GM12878 (cell line): ENCODE measurements around the gene MAGEA2. TPM values are rescaled to one million over a fixed set of nuclear protein-coding genes. Genes with fewer than 3 reads are reported as not detected.

Experiments
- ATAC-seq: fragments of 200-7000 bp; cut with Tn5 transposase; 3 replicates; pipeline ENCODE4 v1.9.1; 2020; ENCODE audit warnings: mild to moderate bottlenecking, moderate library complexity
- BruUV-seq: library from RNA; stranded (reverse); fragments of 400-500 nt; replicated peaks from 2 replicates; lab custom pipeline; 2021; lab: Mats Ljungman, UMichigan
- CTCF ChIA-PET: fragments of 300-600 bp; sonication (Branson Sonifier 250); formaldehyde crosslinking; extraction: SDS; loops from one replicate; lab custom pipeline; 2021; ENCODE audit warnings: inconsistent platforms; lab: Yijun Ruan, JAX
- POLR2A ChIA-PET: fragments of 350-600 bp; formaldehyde crosslinking; extraction: SDS; loops from one replicate; lab custom pipeline; 2021; ENCODE audit warnings: inconsistent platforms; lab: Charles Lee
- RAD21 ChIA-PET: fragments of 300-600 bp; sonication (Branson Sonifier 250); formaldehyde crosslinking; loops from one replicate; lab custom pipeline; 2023; ENCODE audit warnings: antibody characterized with exemption; ENCODE audit not compliant: unreplicated experiment; lab: Charles Lee
- SMC1A ChIA-PET: fragments of 300-600 bp; sonication (Branson Sonifier 250); formaldehyde crosslinking; loops from one replicate; lab custom pipeline; 2023; ENCODE audit not compliant: unreplicated experiment, uncharacterized antibody; lab: Charles Lee
- DNase-seq: peaks from one replicate; pipeline ENCODE4 v3.0.0-alpha.2; 2011; ENCODE audit warnings: low read depth, low spot score
- FAIRE-seq: peaks from 3 replicates; lab custom pipeline; 2011; peaks lifted over from hg19 to GRCh38; lab: Jason Lieb, UNC
- H2AFZ ChIP-seq: 2 replicates; pipeline ENCODE4 v1.6.0; 2011; ENCODE audit warnings: low read depth, low read length, control low read depth; ENCODE audit not compliant: control insufficient read depth
- H3K27ac ChIP-seq: 2 replicates; pipeline ENCODE4 v1.5.1; 2011; ENCODE audit warnings: control low read depth; ENCODE audit not compliant: control insufficient read depth, insufficient read depth
- H3K27me3 ChIP-seq, 2 experiments: replicated peaks in 1 of 2; 2 replicates each; pipeline versions ENCODE4 v1.6.0 to v1.6.1; 2011; ENCODE audit warnings: low read length in 1 of 2; ENCODE audit not compliant: control insufficient read depth in 2 of 2, insufficient read depth in 2 of 2
- H3K36me3 ChIP-seq, 2 experiments: 2 replicates each; pipeline ENCODE4 v1.5.1; 2011; ENCODE audit warnings: low read length in 1 of 2; ENCODE audit not compliant: control insufficient read depth in 2 of 2, insufficient read depth in 2 of 2
- H3K4me1 ChIP-seq: 2 replicates; pipeline ENCODE4 v1.6.1; 2011; ENCODE audit warnings: mild to moderate bottlenecking, low read length, moderate library complexity, mixed read lengths; ENCODE audit not compliant: control insufficient read depth, insufficient read depth
- H3K4me2 ChIP-seq: 2 replicates; pipeline ENCODE4 v1.6.0; 2011; ENCODE audit warnings: control low read depth; ENCODE audit not compliant: control insufficient read depth, insufficient read depth
- H3K4me3 ChIP-seq: fragments of 200-600 bp; sonication (generic); 2 replicates; pipeline ENCODE4 v1.5.1; 2016
- H3K79me2 ChIP-seq: 2 replicates; pipeline ENCODE4 v1.6.0; 2011; ENCODE audit warnings: low read length; ENCODE audit not compliant: control insufficient read depth, insufficient read depth
- H3K9ac ChIP-seq: 2 replicates; pipeline ENCODE4 v1.8.0; 2011; ENCODE audit warnings: low read length, control low read depth, mixed read lengths; ENCODE audit not compliant: control insufficient read depth, insufficient read depth
- H3K9me3 ChIP-seq: replicated peaks from 3 replicates; pipeline ENCODE4 v1.5.1; 2011; ENCODE audit warnings: mild to moderate bottlenecking, low read length; ENCODE audit not compliant: control insufficient read depth, insufficient read depth
- H4K20me1 ChIP-seq: 2 replicates; pipeline ENCODE4 v1.6.0; 2011; ENCODE audit not compliant: control insufficient read depth, insufficient read depth
- CHD4 ChIP-seq: fragments of 200-600 bp; sonication (generic); IDR thresholded peaks from 2 replicates; pipeline ENCODE4 v1.6.1; 2016; ENCODE audit warnings: mild to moderate bottlenecking
- CTCF ChIP-seq, 3 experiments: IDR thresholded peaks in 2 of 3; conservative IDR thresholded peaks in 1 of 3; 2 replicates each; pipeline ENCODE4 v1.5.1; 2011; ENCODE audit warnings: low read depth in 3 of 3, low read length in 3 of 3, mild to moderate bottlenecking in 3 of 3, control low read depth in 2 of 3, moderate library complexity in 2 of 3, inconsistent platforms in 1 of 3, mixed read lengths in 1 of 3; ENCODE audit not compliant: control insufficient read depth in 2 of 3, insufficient read depth in 1 of 3; ENCODE audit errors: extremely low read depth in 1 of 3
- DPF2 ChIP-seq: fragments of 450-650 bp; IDR thresholded peaks from 2 replicates; pipeline ENCODE4 v1.6.1; 2017; ENCODE audit warnings: mild to moderate bottlenecking
- E2F4 ChIP-seq: IDR thresholded peaks from 2 replicates; pipeline ENCODE4 v1.6.1; 2012; ENCODE audit warnings: low read depth, low read length, improper control_type of control experiment
- FOXK2 ChIP-seq: fragments of 450-650 bp; IDR thresholded peaks from 2 replicates; pipeline ENCODE4 v1.6.1; 2017; ENCODE audit warnings: mild to moderate bottlenecking, moderate library complexity
- FOXM1 ChIP-seq: IDR thresholded peaks from 2 replicates; pipeline ENCODE4 v1.6.1; 2012; ENCODE audit warnings: low read depth, mild to moderate bottlenecking, inconsistent platforms, low read length, moderate library complexity
- HDGF ChIP-seq: fragments of 450-650 bp; IDR thresholded peaks from 2 replicates; pipeline ENCODE4 v1.6.1; 2016; ENCODE audit warnings: antibody characterized with exemption
- IKZF1 ChIP-seq: fragments of 450-650 bp; conservative IDR thresholded peaks from 2 replicates; pipeline ENCODE4 v1.6.1; 2017; ENCODE audit warnings: antibody characterized with exemption, mild to moderate bottlenecking
- KLF5 ChIP-seq: fragments of 450-650 bp; IDR thresholded peaks from 2 replicates; pipeline ENCODE4 v1.6.1; 2014; ENCODE audit warnings: mild to moderate bottlenecking; ENCODE audit not compliant: partially characterized antibody
- POU2F2 ChIP-seq: IDR thresholded peaks from 3 replicates; pipeline ENCODE4 v1.6.1; 2011; ENCODE audit warnings: low read depth, mild to moderate bottlenecking, low read length, borderline replicate concordance
- RAD51 ChIP-seq: fragments of 450-650 bp; IDR thresholded peaks from 2 replicates; pipeline ENCODE4 v1.6.1; 2016; ENCODE audit warnings: moderate library complexity, mild to moderate bottlenecking, inconsistent platforms
- RBBP5 ChIP-seq: fragments of 200-600 bp; sonication (generic); conservative IDR thresholded peaks from 2 replicates; pipeline ENCODE4 v1.6.1; 2016
- RUNX3 ChIP-seq: IDR thresholded peaks from 2 replicates; pipeline ENCODE4 v1.6.1; 2012; ENCODE audit warnings: low read length, inconsistent platforms
- STAT3 ChIP-seq: IDR thresholded peaks from 2 replicates; pipeline ENCODE4 v1.6.1; 2011; ENCODE audit warnings: low read depth, low read length, improper control_type of control experiment
- TCF12 ChIP-seq: IDR thresholded peaks from 2 replicates; pipeline ENCODE4 v1.6.1; 2011; ENCODE audit warnings: low read depth, mild to moderate bottlenecking, low read length
- TCF7 ChIP-seq: IDR thresholded peaks from 2 replicates; pipeline ENCODE4 v1.6.1; 2014; ENCODE audit warnings: antibody characterized with exemption, borderline replicate concordance
- ZBTB40 ChIP-seq: fragments of 450-650 bp; IDR thresholded peaks from 2 replicates; pipeline ENCODE4 v1.6.1; 2016; ENCODE audit warnings: mild to moderate bottlenecking, moderate library complexity, borderline replicate concordance
- ZZZ3 ChIP-seq: IDR thresholded peaks from 2 replicates; pipeline ENCODE4 v1.6.1; 2011; ENCODE audit warnings: low read depth; ENCODE audit not compliant: control insufficient read depth, insufficient read length
- WGBS: methylation state at CpG from one replicate; pipeline ENCODE4 v1.1.6; 2016; ENCODE audit warnings: low lambda C conversion rate; ENCODE audit not compliant: insufficient replicate concordance, insufficient coverage; ENCODE audit errors: missing lambda C conversion rate; 5-methylcytosine and 5-hydroxymethylcytosine counted together
- in situ Hi-C: fragments of 300-500 bp; cut with MboI; formaldehyde crosslinking; loops from 9 replicates; pipeline ENCODE4 v1.14.3; 2018; ENCODE audit warnings: mixed read lengths
- intact Hi-C: fragments of 100-400 bp; cut with micrococcal nuclease; formaldehyde crosslinking; loops from one replicate; pipeline ENCODE4 v1.14.2; 2022; ENCODE audit not compliant: unreplicated experiment
- polyA plus RNA-seq, 11 experiments: library from polyadenylated mRNA; depleted of rRNA in 4 of 11; unstranded in 6 of 11; stranded (reverse) in 5 of 11; fragments of >200 nt; fragmentation: Nextera tagmentation in 4 of 11; fragmentation: Illumina TruSeq in 1 of 11; extraction: Ambion mirVana in 4 of 11; extraction: Trizol in 1 of 11; gene quantifications; 1 replicate in 1 of 11; 2 replicates in 10 of 11; pipeline versions ENCODE4 v1.2.1 to v1.2.3, GENCODE V29; 2011 to 2016; ENCODE audit warnings: inconsistent platforms in 2 of 11, missing spikeins in 2 of 11, low read depth in 1 of 11
- total RNA-seq, 4 experiments: library from RNA; depleted of rRNA in 3 of 4; stranded (reverse); fragments of >200 nt in 3 of 4; fragmentation: Illumina TruSeq in 1 of 4; extraction: Trizol in 1 of 4; gene quantifications; 2 replicates each; pipeline versions ENCODE4 v1.2.1 to v1.2.3, GENCODE V29; 2013 to 2021
- TF ChIP-seq, protein P1 (sequence below): IDR thresholded peaks from 2 replicates; pipeline ENCODE4 v1.6.1; 2011; ENCODE audit warnings: low read depth, low read length, improper control_type of control experiment, borderline replicate concordance

The MAGEA2 gene
- total and polyA plus RNA-seq, 10 of the 15 experiments (the other 5 are each of a cell fraction or from before 2014, with no cell fraction given) = 0.04 to 0.13 TPM; not detected in 8

GRCh38 chrX:152738560-152738959 lies 15.1 kb downstream of the MAGEA2 start:
- Histone ChIP-seq H3K9ac (no peak overlapping the region), H3K9me3 (no peaks in the 10 kb centered on the region), H3K27ac (no peak overlapping the region), H3K4me3 (no peak overlapping the region), H3K4me1 (no peaks in the 10 kb centered on the region), H2AFZ (no peak overlapping the region), H3K4me2 (no peak overlapping the region), H4K20me1 (no peaks in the 10 kb centered on the region), H3K27me3 (no peaks in the 10 kb centered on the region), H3K79me2 (no peaks in the 10 kb centered on the region), H3K36me3 (no peaks in the 10 kb centered on the region)
- SMC1A ChIA-PET = no interaction called here
- BruUV-seq = no TSS peak
- in situ Hi-C loops = no loop called here
- CTCF ChIA-PET = no interaction called here
- ATAC-seq (no peak), FAIRE-seq (no peak), DNase-seq (no peak)
- RAD21 ChIA-PET = no interaction called here
- TF ChIP-seq KLF5 = no peak
- no peak for TF ChIP-seq DPF2
- no peak for TF ChIP-seq POU2F2
- no peak for TF ChIP-seq HDGF
- no peak for TF ChIP-seq ZBTB40
- TF ChIP-seq CHD4 = no peak
- TF ChIP-seq FOXK2 = no peak
- TF ChIP-seq, protein P1, sequence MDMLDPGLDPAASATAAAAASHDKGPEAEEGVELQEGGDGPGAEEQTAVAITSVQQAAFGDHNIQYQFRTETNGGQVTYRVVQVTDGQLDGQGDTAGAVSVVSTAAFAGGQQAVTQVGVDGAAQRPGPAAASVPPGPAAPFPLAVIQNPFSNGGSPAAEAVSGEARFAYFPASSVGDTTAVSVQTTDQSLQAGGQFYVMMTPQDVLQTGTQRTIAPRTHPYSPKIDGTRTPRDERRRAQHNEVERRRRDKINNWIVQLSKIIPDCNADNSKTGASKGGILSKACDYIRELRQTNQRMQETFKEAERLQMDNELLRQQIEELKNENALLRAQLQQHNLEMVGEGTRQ = no peak
- TF ChIP-seq E2F4 = no peak
- no peak for TF ChIP-seq RUNX3
- no peak for TF ChIP-seq RAD51
- TF ChIP-seq CTCF (IDR thresholded peaks at IDR 0.05 in 2 of 3, conservative IDR thresholded peaks at IDR 0.05 in 1 of 3; ENCODE audit: control insufficient read depth in 2 of 3, extremely low read depth in 1 of 3, insufficient read depth in 1 of 3, low read depth in 3 of 3, low read length in 3 of 3) = no peak
- no peak for TF ChIP-seq ZZZ3
- TF ChIP-seq RBBP5 = no peak
- no peak for TF ChIP-seq IKZF1
- no peak for TF ChIP-seq FOXM1
- TF ChIP-seq TCF12 = no peak
- no peak for TF ChIP-seq TCF7
- no peak for TF ChIP-seq STAT3
- POLR2A ChIA-PET = no interaction called here
- intact Hi-C loops = no loop called here
- WGBS = 33% methylated on average over 5 of the region's 5 CpGs
